ENCODE data around the gene TMEM273. TPM values are rescaled to one million over a fixed set of nuclear protein-coding genes. Genes with fewer than 3 reads are reported as not detected.

TMEM273 gene
- total and polyA plus RNA-seq, 8 donors = 0.89 to 72.9 (median 5.9) TPM

DNA sequence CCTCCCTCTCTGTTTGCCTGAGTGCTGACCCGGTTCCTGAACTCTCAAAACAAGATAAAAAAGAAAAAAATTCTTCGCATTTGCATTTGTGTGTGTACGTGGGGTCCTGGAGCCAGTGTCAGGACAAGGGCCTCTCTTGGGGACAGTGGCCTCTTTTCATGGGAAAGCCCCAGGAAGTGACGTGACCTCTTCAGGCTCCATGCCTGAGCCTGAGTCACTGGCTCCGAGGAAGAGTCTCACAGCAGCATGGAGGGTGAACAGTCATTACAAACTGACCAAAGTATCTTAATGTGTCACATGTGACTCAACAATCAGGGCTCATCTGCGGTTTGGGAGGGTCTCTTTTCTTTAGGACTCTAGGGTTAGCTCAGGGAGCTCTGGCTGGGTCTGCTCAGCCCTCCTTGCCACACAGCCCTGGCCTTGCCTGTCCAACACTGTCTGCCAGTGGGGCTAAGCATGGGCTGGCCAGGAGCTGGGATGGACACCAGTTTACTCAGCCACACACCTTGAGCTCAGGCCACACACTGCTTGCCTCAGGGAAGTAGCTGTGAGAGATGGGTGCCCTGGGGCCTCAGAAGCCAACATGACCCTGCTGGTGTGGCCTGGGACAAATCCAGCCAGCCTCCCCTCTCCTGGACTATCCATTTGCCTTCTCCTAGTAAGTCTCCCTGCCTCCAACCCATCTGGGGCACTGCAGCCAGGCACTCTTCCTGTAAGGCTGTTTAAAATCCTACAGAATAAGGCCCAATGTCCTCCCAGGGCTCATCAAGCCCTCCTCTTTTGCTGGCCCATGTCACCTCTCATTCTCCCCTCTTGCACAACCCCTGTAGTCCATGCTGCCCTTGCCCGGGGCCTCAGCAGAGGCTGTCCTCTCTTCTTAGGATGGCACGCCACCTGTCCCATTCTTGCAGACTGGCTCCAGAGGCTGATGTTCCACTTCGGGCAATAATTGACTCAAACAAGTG is 10.5 kb downstream of the TMEM273 start:
- no peaks in the 10 kb centered on the region for H3K9me3 ChIP-seq
- intact Hi-C loops (cut with DNase I; ENCODE audit: low total_unique reads) = no loop called here
- no peaks in the 10 kb centered on the region for H3K27me3 ChIP-seq
- TF ChIP-seq, protein P1, sequence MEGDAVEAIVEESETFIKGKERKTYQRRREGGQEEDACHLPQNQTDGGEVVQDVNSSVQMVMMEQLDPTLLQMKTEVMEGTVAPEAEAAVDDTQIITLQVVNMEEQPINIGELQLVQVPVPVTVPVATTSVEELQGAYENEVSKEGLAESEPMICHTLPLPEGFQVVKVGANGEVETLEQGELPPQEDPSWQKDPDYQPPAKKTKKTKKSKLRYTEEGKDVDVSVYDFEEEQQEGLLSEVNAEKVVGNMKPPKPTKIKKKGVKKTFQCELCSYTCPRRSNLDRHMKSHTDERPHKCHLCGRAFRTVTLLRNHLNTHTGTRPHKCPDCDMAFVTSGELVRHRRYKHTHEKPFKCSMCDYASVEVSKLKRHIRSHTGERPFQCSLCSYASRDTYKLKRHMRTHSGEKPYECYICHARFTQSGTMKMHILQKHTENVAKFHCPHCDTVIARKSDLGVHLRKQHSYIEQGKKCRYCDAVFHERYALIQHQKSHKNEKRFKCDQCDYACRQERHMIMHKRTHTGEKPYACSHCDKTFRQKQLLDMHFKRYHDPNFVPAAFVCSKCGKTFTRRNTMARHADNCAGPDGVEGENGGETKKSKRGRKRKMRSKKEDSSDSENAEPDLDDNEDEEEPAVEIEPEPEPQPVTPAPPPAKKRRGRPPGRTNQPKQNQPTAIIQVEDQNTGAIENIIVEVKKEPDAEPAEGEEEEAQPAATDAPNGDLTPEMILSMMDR (IDR thresholded peaks at IDR 0.05) = no peak
- no peak for TF ChIP-seq EP300 (IDR thresholded peaks at IDR 0.05)
- H3K36me3 ChIP-seq = no peaks in the 10 kb centered on the region
- DNase-seq = peak in 1 of 2 donors; percentile 72
- H3K4me1 ChIP-seq = peaks cover 0 to 30% (median 7%) of the 10 kb centered on the region in 4 donors
- no peak overlapping the region for H3K4me3 ChIP-seq
- H3K27ac ChIP-seq = peak overlapping the region in 4 of 5 donors; percentile 19 to 69 (median 40)
- 39 to 52% (median 48%) methylated on average over 9 of the region's 9 CpGs for WGBS, 5 donors

DNA sequence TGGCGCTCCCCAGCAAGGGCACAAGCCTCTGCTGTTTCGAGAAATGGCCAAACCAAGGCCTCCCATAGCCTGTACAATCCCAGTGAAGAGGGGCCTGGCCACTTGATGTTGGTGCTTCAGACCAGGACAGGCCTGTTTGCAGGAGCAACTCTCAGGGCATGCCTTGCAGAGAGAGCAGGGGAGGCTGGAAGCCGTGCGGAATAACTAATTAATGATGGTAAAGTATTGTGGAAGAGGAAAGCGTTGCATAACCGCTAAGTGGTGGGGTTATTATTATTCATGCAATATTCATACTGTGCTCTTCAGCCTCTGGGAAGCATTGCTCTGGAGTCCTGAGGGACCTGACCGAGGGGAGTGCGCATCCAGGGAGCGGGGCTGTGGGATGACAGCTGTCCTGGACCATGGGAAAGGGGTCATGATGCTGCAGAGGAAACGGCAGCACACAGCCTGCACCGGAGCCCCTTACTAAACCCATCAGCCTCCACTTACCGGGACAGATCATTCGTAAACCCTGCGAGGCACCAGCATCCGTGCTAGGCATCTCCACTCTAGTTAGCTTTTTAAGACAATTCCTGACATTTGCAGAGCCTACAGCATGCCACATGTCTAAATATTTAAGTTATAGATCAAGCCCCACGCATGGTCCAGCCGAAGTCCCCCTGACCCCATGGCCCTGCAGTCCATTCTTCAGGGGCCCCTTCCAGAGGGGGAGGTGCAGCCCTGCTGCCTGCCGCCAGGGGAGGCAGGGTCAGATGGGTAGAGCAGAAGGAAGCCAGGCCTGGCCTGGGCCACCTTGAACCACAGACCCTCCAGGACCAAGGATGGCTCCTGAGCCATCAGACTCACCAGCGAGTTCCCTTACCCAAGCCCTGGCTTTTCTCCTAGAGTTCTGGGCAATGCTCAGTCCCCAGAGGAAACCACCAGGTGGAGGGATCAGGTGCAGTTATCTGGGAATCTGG is 11.6 kb downstream of the TMEM273 start:
- no peak overlapping the region for H3K4me3 ChIP-seq
- H3K4me1 ChIP-seq = peaks cover 0 to 30% (median 7%) of the 10 kb centered on the region in 4 donors
- no peaks in the 10 kb centered on the region for H3K27me3 ChIP-seq
- H3K9me3 ChIP-seq = no peaks in the 10 kb centered on the region
- no peaks in the 10 kb centered on the region for H3K36me3 ChIP-seq
- no peak for DNase-seq
- H3K27ac ChIP-seq = peak overlapping the region in 2 of 5 donors; percentile 56 to 69
- intact Hi-C loops (cut with DNase I; ENCODE audit: low total_unique reads) = no loop called here
- 82 to 85% (median 84%) methylated on average over 17 to 19 of the region's 19 CpGs for WGBS, 5 donors
- TF ChIP-seq EP300 (IDR thresholded peaks at IDR 0.05) (no peak), POLR2A (IDR thresholded peaks at IDR 0.05) (no peak), POLR2AphosphoS5 (IDR thresholded peaks at IDR 0.05) (no peak)
- TF ChIP-seq, protein P1 (IDR thresholded peaks at IDR 0.05) = no peak

DNA sequence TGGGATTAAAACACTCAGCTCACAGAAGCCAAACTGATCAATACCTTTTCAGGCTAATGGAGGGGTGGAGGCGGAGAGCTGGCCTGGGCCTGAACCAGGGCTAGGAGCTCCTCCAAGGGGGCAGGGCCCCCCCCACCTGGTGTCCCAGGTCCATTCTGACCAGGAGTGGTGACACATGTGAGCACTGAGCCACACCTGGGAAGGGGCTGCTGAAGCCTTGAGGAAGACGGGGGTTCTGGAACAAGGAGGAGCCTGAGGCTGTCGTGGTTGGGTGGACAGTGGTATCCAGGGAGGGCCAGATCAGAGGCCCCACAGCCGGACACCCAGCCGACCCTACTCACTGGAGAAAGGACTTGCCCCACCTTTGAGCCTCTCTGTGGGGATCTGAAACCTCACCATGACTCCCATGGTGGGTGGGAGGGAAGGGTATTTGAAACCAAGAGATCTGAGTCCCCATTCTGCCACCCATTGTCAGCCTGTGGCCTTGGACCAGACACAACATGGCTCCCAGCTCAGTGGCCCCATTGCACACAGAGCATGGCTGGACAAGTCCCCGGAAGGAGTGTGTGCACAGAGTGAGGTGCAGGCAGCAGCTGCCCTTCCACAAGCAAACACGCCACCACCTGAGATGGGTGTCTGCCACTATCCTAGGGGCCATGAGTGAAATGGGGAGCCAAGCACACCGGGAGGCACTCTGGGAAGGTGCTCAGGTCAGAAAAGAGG is 12.4 kb downstream of the TMEM273 start:
- no peaks in the 10 kb centered on the region for H3K9me3 ChIP-seq
- intact Hi-C loops (cut with DNase I; ENCODE audit: low total_unique reads) = no loop called here
- H3K4me3 ChIP-seq = no peak overlapping the region
- no peaks in the 10 kb centered on the region for H3K27me3 ChIP-seq
- 89 to 96% (median 93%) methylated on average over 6 to 8 of the region's 8 CpGs for WGBS, 5 donors
- H3K4me1 ChIP-seq = peaks cover 0 to 30% (median 7%) of the 10 kb centered on the region in 4 donors
- H3K27ac ChIP-seq = no peak overlapping the region
- no peak for TF ChIP-seq POLR2AphosphoS5 (IDR thresholded peaks at IDR 0.05)
- TF ChIP-seq, protein P1 (IDR thresholded peaks at IDR 0.05) = no peak
- no peak for TF ChIP-seq POLR2A (IDR thresholded peaks at IDR 0.05)
- TF ChIP-seq EP300 (IDR thresholded peaks at IDR 0.05) = no peak
- H3K36me3 ChIP-seq = no peaks in the 10 kb centered on the region
- DNase-seq = no peak

Data from stomach (tissue), 9 donors.